GM23338 (cell line): Measurements from ENCODE around the gene NGFR.
A peak's percentile ranks its signal among the peaks of the same experiment; 100 is the strongest.

Experiments used
- ZNF114 ChIP-seq: fragments of 250-450 bp; sonication (Bioruptor Pico); IDR thresholded peaks from 2 replicates; pipeline ENCODE4 v1.5.0; 2020; ENCODE audit warnings: mild to moderate bottlenecking, moderate library complexity
- TF ChIP-seq, protein P1 (sequence below), 2 experiments: fragments of 200-600 bp in 1 of 2; sonication (generic) in 1 of 2; conservative IDR thresholded peaks; 2 replicates each; pipeline versions ENCODE4 v1.5.1 to v1.6.1; 2016 to 2017; ENCODE audit warnings: antibody characterized with exemption in 2 of 2, low read depth in 2 of 2, mild to moderate bottlenecking in 2 of 2, moderate library complexity in 1 of 2

GRCh38 chr17:49498029-49498615 lies 3.0 kb downstream of the NGFR start:
- no peak for TF ChIP-seq ZNF114 (CRISPR knock-in tag)
- TF ChIP-seq, protein P1, sequence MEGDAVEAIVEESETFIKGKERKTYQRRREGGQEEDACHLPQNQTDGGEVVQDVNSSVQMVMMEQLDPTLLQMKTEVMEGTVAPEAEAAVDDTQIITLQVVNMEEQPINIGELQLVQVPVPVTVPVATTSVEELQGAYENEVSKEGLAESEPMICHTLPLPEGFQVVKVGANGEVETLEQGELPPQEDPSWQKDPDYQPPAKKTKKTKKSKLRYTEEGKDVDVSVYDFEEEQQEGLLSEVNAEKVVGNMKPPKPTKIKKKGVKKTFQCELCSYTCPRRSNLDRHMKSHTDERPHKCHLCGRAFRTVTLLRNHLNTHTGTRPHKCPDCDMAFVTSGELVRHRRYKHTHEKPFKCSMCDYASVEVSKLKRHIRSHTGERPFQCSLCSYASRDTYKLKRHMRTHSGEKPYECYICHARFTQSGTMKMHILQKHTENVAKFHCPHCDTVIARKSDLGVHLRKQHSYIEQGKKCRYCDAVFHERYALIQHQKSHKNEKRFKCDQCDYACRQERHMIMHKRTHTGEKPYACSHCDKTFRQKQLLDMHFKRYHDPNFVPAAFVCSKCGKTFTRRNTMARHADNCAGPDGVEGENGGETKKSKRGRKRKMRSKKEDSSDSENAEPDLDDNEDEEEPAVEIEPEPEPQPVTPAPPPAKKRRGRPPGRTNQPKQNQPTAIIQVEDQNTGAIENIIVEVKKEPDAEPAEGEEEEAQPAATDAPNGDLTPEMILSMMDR (conservative IDR thresholded peaks at IDR 0.05; ENCODE audit: low read depth in 2 of 2): peak; percentile 50 to 54
